HEK293 (cell line): ENCODE data around the gene PPFIA4.

ENCODE experiments used
- CTCF ChIP-seq: fragments of 450-650 bp; formaldehyde crosslinking; IDR thresholded peaks from 2 replicates; pipeline ENCODE4 v1.5.1; 2016; ENCODE audit warnings: missing biosample characterization, missing genetic modification characterization
- EGR2 ChIP-seq: fragments of 450-650 bp; formaldehyde crosslinking; IDR thresholded peaks from 2 replicates; pipeline ENCODE4 v1.5.1; 2016; ENCODE audit warnings: low read depth, missing biosample characterization, missing genetic modification characterization
- HOXA7 ChIP-seq: sonication (generic); formaldehyde crosslinking; IDR thresholded peaks from 2 replicates; pipeline ENCODE4 v1.8.1; 2022; ENCODE audit warnings: missing genetic modification reagents, borderline replicate concordance
- HOXD13 ChIP-seq: sonication (generic); formaldehyde crosslinking; IDR thresholded peaks from 2 replicates; pipeline ENCODE4 v1.8.0; 2022; ENCODE audit warnings: missing genetic modification reagents, borderline replicate concordance
- PRDM2 ChIP-seq: fragments of 450-650 bp; formaldehyde crosslinking; IDR thresholded peaks from 2 replicates; pipeline ENCODE4 v1.5.1; 2016; ENCODE audit warnings: missing biosample characterization, missing genetic modification characterization, borderline replicate concordance
- REST ChIP-seq: fragments of 450-650 bp; formaldehyde crosslinking; IDR thresholded peaks from 2 replicates; pipeline ENCODE4 v1.5.1; 2016; ENCODE audit warnings: missing biosample characterization, missing genetic modification characterization
- TCF7L2 ChIP-seq: IDR thresholded peaks from 2 replicates; pipeline ENCODE4 v1.6.1; 2011; ENCODE audit warnings: low read depth, mild to moderate bottlenecking, inconsistent platforms, low read length, moderate library complexity, borderline replicate concordance
- ZBTB1 ChIP-seq: fragments of 450-650 bp; formaldehyde crosslinking; IDR thresholded peaks from 2 replicates; pipeline ENCODE4 v1.5.1; 2016; ENCODE audit warnings: missing biosample characterization, missing genetic modification characterization
- ZEB2 ChIP-seq: fragments of 450-650 bp; formaldehyde crosslinking; IDR thresholded peaks from 2 replicates; pipeline ENCODE4 v1.5.1; 2016; ENCODE audit warnings: missing biosample characterization, missing genetic modification characterization
- ZNF350 ChIP-seq: fragments of 450-650 bp; formaldehyde crosslinking; IDR thresholded peaks from 2 replicates; pipeline ENCODE4 v1.5.0; 2017; ENCODE audit warnings: missing biosample characterization, mild to moderate bottlenecking, missing genetic modification characterization
- ZNF423 ChIP-seq: fragments of 450-650 bp; formaldehyde crosslinking; IDR thresholded peaks from 2 replicates; pipeline ENCODE4 v1.5.1; 2016; ENCODE audit warnings: missing biosample characterization, missing genetic modification characterization
- ZNF777 ChIP-seq: fragments of 450-650 bp; formaldehyde crosslinking; IDR thresholded peaks from 2 replicates; pipeline ENCODE4 v1.5.1; 2017; ENCODE audit warnings: missing biosample characterization, missing genetic modification characterization, borderline replicate concordance
- ZNF792 ChIP-seq: fragments of 450-650 bp; formaldehyde crosslinking; IDR thresholded peaks from 2 replicates; pipeline ENCODE4 v1.5.1; 2016; ENCODE audit warnings: missing biosample characterization, missing genetic modification characterization

- TF ChIP-seq ZNF423 (no peak), EGR2 (tag by site-specific recombination) (no peak), CTCF (tag by site-specific recombination) (no peak), REST (tag by site-specific recombination) (no peak), HOXD13 (CRISPR knock-in tag) (no peak), TCF7L2 (no peak), PRDM2 (tag by site-specific recombination) (no peak), HOXA7 (CRISPR knock-in tag) (no peak), ZNF350 (tag by site-specific recombination) (no peak), ZBTB1 (tag by site-specific recombination) (no peak), ZNF777 (tag by site-specific recombination) (no peak), ZNF792 (no peak), ZEB2 (tag by site-specific recombination) (no peak)
These were observed 87.0 kb downstream of the PPFIA4 start for GRCh38 chr1:203113308-203113707.
